Endothelial cell of umbilical vein (primary cell): ENCODE data around the gene ZDHHC20. TPM values are rescaled to one million over a fixed set of nuclear protein-coding genes. Genes with fewer than 3 reads are reported as not detected.

Experiments used
- BruUV-seq: library from RNA; stranded (reverse); fragments of 400-500 nt; replicated peaks from 2 replicates; lab custom pipeline; 2021; lab: Mats Ljungman, UMichigan
- CTCF ChIA-PET: fragments of 300-600, 350-600 bp; sonication (Branson Sonifier 250); formaldehyde crosslinking; loops from one replicate; lab custom pipeline; 2021; ENCODE audit warnings: antibody characterized with exemption, inconsistent platforms; lab: Charles Lee
- POLR2A ChIA-PET: fragments of 300-600, 350-600 bp; sonication (Branson Sonifier 250); formaldehyde crosslinking; loops from one replicate; lab custom pipeline; 2021; ENCODE audit warnings: antibody characterized with exemption, inconsistent platforms; lab: Charles Lee
- DNase-seq: peaks from one replicate; pipeline ENCODE4 v3.0.0-alpha.2; 2011; ENCODE audit warnings: low read depth, low spot score
- FAIRE-seq: peaks from 2 replicates; lab custom pipeline; 2011; peaks lifted over from hg19 to GRCh38; lab: Jason Lieb, UNC
- H2AFZ ChIP-seq: 2 replicates; pipeline ENCODE4 v1.6.0; 2012; ENCODE audit warnings: low read depth, low read length, control low read depth, inconsistent platforms
- H3K27ac ChIP-seq: 2 replicates; pipeline ENCODE4 v1.5.1; 2011; ENCODE audit warnings: low read depth, mild to moderate bottlenecking, control low read depth, low read length, moderate library complexity; ENCODE audit not compliant: insufficient read depth
- H3K27me3 ChIP-seq, 2 experiments: 2 replicates each; pipeline versions ENCODE4 v1.6.0 to v1.6.1; 2011; ENCODE audit warnings: low read length in 2 of 2, mixed read lengths in 1 of 2; ENCODE audit not compliant: control insufficient read depth in 2 of 2, insufficient read depth in 2 of 2
- H3K36me3 ChIP-seq, 2 experiments: 2 replicates in 1 of 2; 3 replicates in 1 of 2; pipeline ENCODE4 v1.5.1; 2011; ENCODE audit warnings: low read length in 2 of 2, mild to moderate bottlenecking in 1 of 2, moderate library complexity in 1 of 2; ENCODE audit not compliant: control insufficient read depth in 2 of 2, insufficient read depth in 2 of 2; ENCODE audit errors: extremely low read depth in 1 of 2
- H3K4me1 ChIP-seq: 3 replicates; pipeline ENCODE4 v1.5.1; 2011; ENCODE audit warnings: mild to moderate bottlenecking, low read length; ENCODE audit not compliant: control insufficient read depth, insufficient read depth; ENCODE audit errors: extremely low read depth
- H3K4me2 ChIP-seq: 2 replicates; pipeline ENCODE4 v1.6.1; 2011; ENCODE audit warnings: low read length, control low read depth, mixed read lengths; ENCODE audit not compliant: insufficient read depth
- H3K4me3 ChIP-seq, 3 experiments: fragments of 200-600 bp in 1 of 3; sonication (generic), shearing (Covaris generic) in 1 of 3; replicated peaks in 1 of 3; 2 replicates each; pipeline ENCODE4 v1.5.1; 2011 to 2016; ENCODE audit warnings: control low read depth in 3 of 3, low read length in 3 of 3, mild to moderate bottlenecking in 2 of 3, inconsistent platforms in 1 of 3, low read depth in 1 of 3, moderate library complexity in 1 of 3; ENCODE audit not compliant: insufficient read depth in 1 of 3
- H3K79me2 ChIP-seq: 2 replicates; pipeline ENCODE4 v1.6.0; 2012; ENCODE audit warnings: low read length, inconsistent platforms; ENCODE audit not compliant: control insufficient read depth, insufficient read depth
- H3K9ac ChIP-seq: replicated peaks from 2 replicates; pipeline ENCODE3; 2011; ENCODE audit warnings: low read length, control low read depth; ENCODE audit not compliant: insufficient read depth; ENCODE audit errors: extremely low read depth
- H3K9me1 ChIP-seq: replicated peaks from 3 replicates; pipeline ENCODE4 v1.6.0; 2011; ENCODE audit warnings: mild to moderate bottlenecking, low read length; ENCODE audit not compliant: control insufficient read depth, insufficient read depth; ENCODE audit errors: extremely low read depth
- H3K9me3 ChIP-seq: replicated peaks from 2 replicates; pipeline ENCODE4 v1.5.1; 2012; ENCODE audit warnings: low read length, inconsistent platforms; ENCODE audit not compliant: control insufficient read depth, insufficient read depth
- H4K20me1 ChIP-seq: replicated peaks from 2 replicates; pipeline ENCODE3; 2011; ENCODE audit warnings: mild to moderate bottlenecking, low read length; ENCODE audit not compliant: control insufficient read depth, insufficient read depth; ENCODE audit errors: extremely low read depth
- EZH2 ChIP-seq: IDR thresholded peaks from 2 replicates; pipeline ENCODE4 v1.6.1; 2012; ENCODE audit warnings: borderline replicate concordance, low read depth, mild to moderate bottlenecking, moderate library complexity, low read length, inconsistent platforms; ENCODE audit not compliant: severe bottlenecking
- FOS ChIP-seq: IDR thresholded peaks from 2 replicates; pipeline ENCODE4 v1.6.1; 2011; ENCODE audit warnings: mild to moderate bottlenecking, low read length, moderate library complexity, borderline replicate concordance; ENCODE audit not compliant: insufficient read depth
- GATA2 ChIP-seq: IDR thresholded peaks from 2 replicates; pipeline ENCODE4 v1.7.0; 2011; ENCODE audit warnings: low read depth, mild to moderate bottlenecking, moderate library complexity, mixed read lengths, low read length; ENCODE audit not compliant: insufficient read length, insufficient read depth
- JUN ChIP-seq: IDR thresholded peaks from 2 replicates; pipeline ENCODE4 v1.6.1; 2011; ENCODE audit warnings: borderline replicate concordance, low read depth; ENCODE audit not compliant: insufficient read length, insufficient read depth
- MAX ChIP-seq: IDR thresholded peaks from 2 replicates; pipeline ENCODE4 v1.6.1; 2011; ENCODE audit not compliant: insufficient read depth, insufficient read length
- MYC ChIP-seq: IDR thresholded peaks from one replicate; pipeline ENCODE4 v1.6.1; 2011; ENCODE audit warnings: mild to moderate bottlenecking, low read depth, low read length
- POLR2A ChIP-seq: IDR thresholded peaks from 2 replicates; pipeline ENCODE4 v1.6.1; 2012; ENCODE audit warnings: low read depth, mild to moderate bottlenecking, control low read depth, low read length
- POLR2AphosphoS5 ChIP-seq: IDR thresholded peaks from 2 replicates; pipeline ENCODE4 v1.6.1; 2012; ENCODE audit warnings: low read depth, mild to moderate bottlenecking, control low read depth, low read length, moderate library complexity; ENCODE audit not compliant: insufficient read depth
- dilution Hi-C: fragments of 300-500 bp; cut with MboI; formaldehyde crosslinking; loops from one replicate; pipeline ENCODE4 v1.15.0; 2019; ENCODE audit warnings: low sequenced_read_pairs; ENCODE audit not compliant: extremely low pct_ligation_motif_present
- intact Hi-C: fragments of 100-400 bp; cut with micrococcal nuclease; formaldehyde crosslinking; loops from one replicate; pipeline ENCODE4 v1.10.0; 2022
- polyA plus RNA-seq, 4 experiments: library from polyadenylated mRNA; depleted of rRNA in 3 of 4; stranded (reverse) in 3 of 4; unstranded in 1 of 4; fragments of >200 nt; gene quantifications; 2 replicates each; pipeline versions ENCODE4 v1.2.1 to v1.2.3, GENCODE V29; 2011 to 2012; ENCODE audit warnings: missing spikeins in 1 of 4
- total RNA-seq: library from RNA; stranded (reverse); gene quantifications from 2 replicates; pipeline ENCODE4 v1.2.3, GENCODE V29; 2021
- TF ChIP-seq, protein P1 (sequence below), 2 donors: IDR thresholded peaks; 1 replicate in 1 of 2; 2 replicates in 1 of 2; pipeline ENCODE4 v1.5.1; 2011; ENCODE audit warnings: low read length in 2 of 2, mild to moderate bottlenecking in 2 of 2, moderate library complexity in 2 of 2, control low read depth in 1 of 2, inconsistent platforms in 1 of 2, low read depth in 1 of 2; ENCODE audit not compliant: insufficient read depth in 1 of 2; ENCODE audit errors: extremely low read depth in 1 of 2

Gene ZDHHC20
- total and polyA plus RNA-seq, 2 donors (not counting 3 experiments of a cell fraction or from before 2014, with no cell fraction given), result 22.1 to 59.4 TPM

- H3K4me1 ChIP-seq, result no peaks in the 10 kb centered on the region
- no peak overlapping the region for H2AFZ ChIP-seq
- intact Hi-C loops (no loop called here), dilution Hi-C loops (no loop called here)
- no peak overlapping the region for H3K4me3 ChIP-seq
- no peak for DNase-seq
- no peaks in the 10 kb centered on the region for H3K9me3 ChIP-seq
- no peaks in the 10 kb centered on the region for H3K36me3 ChIP-seq
- TF ChIP-seq, protein P1, sequence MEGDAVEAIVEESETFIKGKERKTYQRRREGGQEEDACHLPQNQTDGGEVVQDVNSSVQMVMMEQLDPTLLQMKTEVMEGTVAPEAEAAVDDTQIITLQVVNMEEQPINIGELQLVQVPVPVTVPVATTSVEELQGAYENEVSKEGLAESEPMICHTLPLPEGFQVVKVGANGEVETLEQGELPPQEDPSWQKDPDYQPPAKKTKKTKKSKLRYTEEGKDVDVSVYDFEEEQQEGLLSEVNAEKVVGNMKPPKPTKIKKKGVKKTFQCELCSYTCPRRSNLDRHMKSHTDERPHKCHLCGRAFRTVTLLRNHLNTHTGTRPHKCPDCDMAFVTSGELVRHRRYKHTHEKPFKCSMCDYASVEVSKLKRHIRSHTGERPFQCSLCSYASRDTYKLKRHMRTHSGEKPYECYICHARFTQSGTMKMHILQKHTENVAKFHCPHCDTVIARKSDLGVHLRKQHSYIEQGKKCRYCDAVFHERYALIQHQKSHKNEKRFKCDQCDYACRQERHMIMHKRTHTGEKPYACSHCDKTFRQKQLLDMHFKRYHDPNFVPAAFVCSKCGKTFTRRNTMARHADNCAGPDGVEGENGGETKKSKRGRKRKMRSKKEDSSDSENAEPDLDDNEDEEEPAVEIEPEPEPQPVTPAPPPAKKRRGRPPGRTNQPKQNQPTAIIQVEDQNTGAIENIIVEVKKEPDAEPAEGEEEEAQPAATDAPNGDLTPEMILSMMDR (IDR thresholded peaks at IDR 0.05; ENCODE audit: extremely low read depth in 1 of 2, insufficient read depth in 1 of 2, low read depth in 1 of 2, low read length in 2 of 2), result no peak
- TF ChIP-seq POLR2A (no peak), EZH2 (no peak), MAX (no peak), GATA2 (no peak), FOS (no peak), POLR2AphosphoS5 (no peak), MYC (no peak), JUN (no peak)
- no peaks in the 10 kb centered on the region for H3K9me1 ChIP-seq
- no peaks in the 10 kb centered on the region for H3K27me3 ChIP-seq
- no peak for FAIRE-seq
- H4K20me1 ChIP-seq, result no peaks in the 10 kb centered on the region
- CTCF ChIA-PET, result interaction anchor here (1.6 kb wide), 1 partner anchor 17 kb away, joined by 3 read pairs; no protein-coding TSS in a partner anchor
- POLR2A ChIA-PET, result no interaction called here
- BruUV-seq, result no TSS peak
- H3K79me2 ChIP-seq, result no peaks in the 10 kb centered on the region
- no peak overlapping the region for H3K27ac ChIP-seq
- H3K9ac ChIP-seq, result no peak overlapping the region
- no peak overlapping the region for H3K4me2 ChIP-seq
Observed at GRCh38 chr13:21360463-21360862, 98.6 kb downstream of the ZDHHC20 start.
